Heart right ventricle (tissue), 16 donors: Measurements from ENCODE around the gene IBA57. TPM values are rescaled to one million over a fixed set of nuclear protein-coding genes. Genes with fewer than 3 reads are reported as not detected.

Experiments
- ATAC-seq, 8 donors: fragments of 200-7000 bp; cut with Tn5 transposase; one replicate each; pipeline ENCODE4 v1.9.1; 2020; ENCODE audit warnings: mild to moderate bottlenecking in 8 of 8, moderate library complexity in 8 of 8, moderate number of reproducible peaks in 1 of 8
- DNase-seq, 2 donors: peaks; one replicate each; pipeline ENCODE4 v3.0.0-alpha.2; 2020
- H3K27ac ChIP-seq, 10 donors: fragments of 200-600 bp; sonication (generic) in 2 of 10; one replicate each; pipeline versions ENCODE4 v1.5.0 to v1.8.0; 2020 to 2022; ENCODE audit warnings: mild to moderate bottlenecking in 3 of 10
- H3K27me3 ChIP-seq, 7 donors: fragments of 200-600 bp; one replicate each; pipeline ENCODE4 v1.8.0; 2021 to 2022; ENCODE audit warnings: mild to moderate bottlenecking in 2 of 7
- H3K36me3 ChIP-seq, 9 donors: fragments of 200-600 bp; sonication (generic) in 1 of 9; one replicate each; pipeline versions ENCODE4 v1.5.0 to v1.8.0; 2020 to 2022; ENCODE audit warnings: mild to moderate bottlenecking in 2 of 9
- H3K4me1 ChIP-seq, 9 donors: fragments of 200-600 bp; sonication (generic) in 1 of 9; one replicate each; pipeline versions ENCODE4 v1.5.0 to v1.8.0; 2020 to 2022; ENCODE audit warnings: mild to moderate bottlenecking in 4 of 9
- H3K4me3 ChIP-seq, 10 donors: fragments of 200-600 bp; sonication (generic) in 2 of 10; one replicate each; pipeline versions ENCODE4 v1.5.0 to v1.8.0; 2020 to 2022; ENCODE audit warnings: mild to moderate bottlenecking in 7 of 10, moderate library complexity in 2 of 10
- H3K9me3 ChIP-seq, 11 donors: fragments of 200-600 bp in 10 of 11; sonication (generic) in 2 of 11; one replicate each; pipeline versions ENCODE4 v1.5.0 to v1.8.0; 2013 to 2022; ENCODE audit warnings: mild to moderate bottlenecking in 2 of 11, control low read depth in 1 of 11, moderate library complexity in 1 of 11
- whole genome bisulfite sequencing, 2 donors: extraction: QIAGEN DNeasy Blood & Tissue Kit; methylation state at CpG; one replicate each; pipeline ENCODE4 v1.1.7; 2013; ENCODE audit warnings: inconsistent platforms in 1 of 2; 5-methylcytosine and 5-hydroxymethylcytosine counted together
- intact Hi-C, 10 donors: fragments of 100-400 bp; cut with DNase I; formaldehyde crosslinking; loops; one replicate each; pipeline versions ENCODE4 v1.11.1 to v1.14.2; 2022
- polyA plus RNA-seq, 2 donors: library from polyadenylated mRNA; stranded (reverse); fragments of 200-250 nt; gene quantifications; one replicate each; pipeline ENCODE4 v1.2.3, GENCODE V29; 2013
- total RNA-seq, 10 donors: library from RNA; stranded (reverse); fragmentation: NEBNext Ultra II Directional in 3 of 10; extraction: Animal tissue kit (Norgen Biotek cat#: 25700) in 3 of 10; gene quantifications; one replicate each; pipeline versions ENCODE4 v1.2.1 to v1.2.4, GENCODE V29; 2021 to 2023
- TF ChIP-seq, protein P1 (sequence below), 9 donors: fragments of 200-600 bp; sonication (generic) in 2 of 9; IDR thresholded peaks; one replicate each; pipeline versions ENCODE4 v1.5.0 to v1.8.0; 2021 to 2022; ENCODE audit warnings: antibody characterized with exemption in 9 of 9, mild to moderate bottlenecking in 5 of 9, moderate library complexity in 1 of 9
- donor health status: Arrhythmogenic right ventricular cardiomyopathy.
- donor health status: ischemic (EF 13 %, LVEDD 7.1; RV severe dilation, severe dysfunction).
- donor health status: healthy with polysubstance abuse.
- donor health status: DM: no; HTN: yes; CAD: no.
- donor health status: DM: no; HTN: no; CAD: no.
- donor health status: ischemic (EF 25% LVEDD 6.9; RV normal size, moderate dysfunction).
- donor health status: ischemic (EF 25% LVEDD 5.7; RV mildly dilated, moderate dysfunction).
- donor health status: healthy.
- donor health status: DM: yes; HTN: yes; CAD: no.
- donor health status: Ischemic cardiomyopathy.
- donor health status: ischemic (EF 35%, LVEDD 5.7; RV mildly dilated, moderate dysfunction).
- donor health status: nonischemic (EF 11% LVEDD 7.7; RV severe dilation, severe dysfunction).
- donor health status: DM: yes; HTN: yes; CAD: no.
- donor health status: PGD.
- donor health status: ischemic (EF 29% LVEDD 5.4; RV normal size, mild dysfunction).
- donor health status: nonischemic (EF 23%, LVEDD 6.1; RV moderate dilation, normal function).

Gene IBA57
- total and polyA plus RNA-seq, 12 donors, result 2.8 to 20.3 (median 16.1) TPM

DNA sequence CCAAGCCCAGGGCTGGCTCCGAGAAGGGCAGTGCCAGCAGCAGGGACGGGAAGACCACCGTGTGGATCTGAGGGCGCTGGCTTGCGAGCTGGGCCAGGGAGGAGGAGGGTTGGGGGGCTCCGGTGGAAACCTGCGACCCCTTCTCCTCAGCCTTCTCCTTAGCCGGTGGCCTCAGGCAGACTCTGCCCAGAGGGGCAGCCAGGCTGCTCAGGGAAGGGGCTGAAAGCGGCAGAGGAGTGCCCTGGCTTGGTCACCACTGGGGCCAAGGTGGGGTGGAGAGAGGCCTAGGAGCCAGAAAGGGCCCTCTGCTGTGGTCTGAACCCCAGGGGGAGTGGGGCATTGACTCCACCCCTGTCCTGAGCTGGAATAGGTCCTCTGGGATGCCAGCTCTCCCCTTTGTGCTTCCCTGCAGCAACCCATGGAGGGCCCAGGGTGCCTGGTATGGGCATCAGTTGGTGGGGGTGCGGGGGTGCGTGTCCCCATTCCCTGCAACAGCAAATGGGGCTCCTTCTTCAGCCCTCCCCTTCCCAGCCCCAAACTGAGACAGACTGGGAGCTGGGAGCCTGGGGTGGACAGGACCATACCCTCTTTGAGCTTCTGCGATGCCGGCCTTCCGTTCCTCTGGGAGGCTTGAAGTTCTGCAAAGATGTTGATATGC is 6.5 kb upstream of the IBA57 start:
- Histone ChIP-seq H3K27ac (no peak overlapping the region), H3K4me1 (peaks cover 15 to 45% (median 29%) of the 10 kb centered on the region in 9 donors), H3K36me3 (no peaks in the 10 kb centered on the region), H3K4me3 (no peak overlapping the region), H3K9me3 (no peaks in the 10 kb centered on the region), H3K27me3 (peaks cover 0 to 18% (median 4%) of the 10 kb centered on the region in 7 donors)
- TF ChIP-seq, protein P1, sequence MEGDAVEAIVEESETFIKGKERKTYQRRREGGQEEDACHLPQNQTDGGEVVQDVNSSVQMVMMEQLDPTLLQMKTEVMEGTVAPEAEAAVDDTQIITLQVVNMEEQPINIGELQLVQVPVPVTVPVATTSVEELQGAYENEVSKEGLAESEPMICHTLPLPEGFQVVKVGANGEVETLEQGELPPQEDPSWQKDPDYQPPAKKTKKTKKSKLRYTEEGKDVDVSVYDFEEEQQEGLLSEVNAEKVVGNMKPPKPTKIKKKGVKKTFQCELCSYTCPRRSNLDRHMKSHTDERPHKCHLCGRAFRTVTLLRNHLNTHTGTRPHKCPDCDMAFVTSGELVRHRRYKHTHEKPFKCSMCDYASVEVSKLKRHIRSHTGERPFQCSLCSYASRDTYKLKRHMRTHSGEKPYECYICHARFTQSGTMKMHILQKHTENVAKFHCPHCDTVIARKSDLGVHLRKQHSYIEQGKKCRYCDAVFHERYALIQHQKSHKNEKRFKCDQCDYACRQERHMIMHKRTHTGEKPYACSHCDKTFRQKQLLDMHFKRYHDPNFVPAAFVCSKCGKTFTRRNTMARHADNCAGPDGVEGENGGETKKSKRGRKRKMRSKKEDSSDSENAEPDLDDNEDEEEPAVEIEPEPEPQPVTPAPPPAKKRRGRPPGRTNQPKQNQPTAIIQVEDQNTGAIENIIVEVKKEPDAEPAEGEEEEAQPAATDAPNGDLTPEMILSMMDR (IDR thresholded peaks at IDR 0.05), result no peak
- no peak for DNase-seq
- intact Hi-C loops, result no loop called here
- 84 to 87% methylated on average over 14 of the region's 14 CpGs for WGBS, 2 donors
- ATAC-seq, result no peak

DNA sequence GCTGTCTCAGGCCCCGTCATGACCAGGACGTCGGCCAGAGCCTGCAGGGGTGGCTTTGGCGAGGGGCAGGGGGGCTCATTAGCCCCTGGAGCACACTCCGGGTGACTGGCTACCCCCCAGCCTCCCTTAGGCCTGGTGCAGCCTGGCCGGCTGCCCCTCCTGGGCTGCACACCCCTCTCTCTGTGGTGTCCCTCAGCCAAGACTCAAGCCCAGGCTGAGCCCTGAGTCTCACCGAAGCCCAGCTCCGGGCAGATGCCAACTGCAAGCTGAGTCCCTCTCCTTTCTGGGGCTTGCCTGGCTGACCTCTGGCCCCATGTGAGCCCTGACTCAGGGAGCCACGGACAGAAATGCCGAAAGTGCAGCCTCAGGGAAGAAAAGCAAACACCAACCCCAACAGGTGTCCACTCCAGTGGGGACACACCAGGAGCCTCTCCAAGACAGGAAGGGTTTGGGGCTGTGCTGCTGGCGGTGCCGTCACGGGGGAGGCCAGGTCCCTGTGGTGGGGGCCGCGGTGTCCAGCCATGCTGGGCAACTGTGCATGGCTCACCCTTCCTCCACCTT is 5.3 kb upstream of the IBA57 start:
- peaks cover 0 to 18% (median 4%) of the 10 kb centered on the region in 7 donors for H3K27me3 ChIP-seq
- WGBS, 2 donors, result 85 to 90% methylated on average over 15 of the region's 15 CpGs
- intact Hi-C loops, result no loop called here
- DNase-seq, result no peak
- TF ChIP-seq, protein P1 (IDR thresholded peaks at IDR 0.05), result no peak
- H3K9me3 ChIP-seq, result no peaks in the 10 kb centered on the region
- H3K36me3 ChIP-seq, result no peaks in the 10 kb centered on the region
- no peak overlapping the region for H3K4me3 ChIP-seq
- ATAC-seq, result no peak
- H3K27ac ChIP-seq, result peak overlapping the region in 1 of 10 donors; percentile 3
- H3K4me1 ChIP-seq, result peaks cover 15 to 56% (median 39%) of the 10 kb centered on the region in 9 donors

DNA sequence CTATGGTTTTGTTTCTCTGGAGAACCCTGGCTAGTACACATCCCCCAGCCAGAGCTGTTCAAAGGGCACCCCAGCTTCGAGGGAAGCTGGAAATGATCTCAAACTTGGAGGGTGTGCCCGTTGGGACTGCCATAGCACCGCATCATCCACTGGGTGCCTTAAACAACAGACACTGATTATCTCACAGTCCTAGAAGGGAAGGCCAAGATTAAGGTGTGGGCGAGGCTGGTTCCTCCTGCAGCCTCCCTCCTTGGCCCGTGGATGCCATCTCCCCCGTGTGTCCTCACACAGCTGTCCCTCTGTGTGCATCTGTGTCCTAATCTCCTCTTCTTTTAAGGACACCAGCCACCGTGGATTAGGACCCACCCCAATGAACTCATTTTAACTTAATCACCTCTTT is 4.2 kb upstream of the IBA57 start:
- WGBS, 2 donors, result 42 to 48% methylated on average over 7 of the region's 7 CpGs
- intact Hi-C loops, result no loop called here
- TF ChIP-seq, protein P1 (IDR thresholded peaks at IDR 0.05), result no peak
- DNase-seq, result no peak
- Histone ChIP-seq H3K4me1 (peaks cover 18 to 55% (median 40%) of the 10 kb centered on the region in 9 donors), H3K36me3 (no peaks in the 10 kb centered on the region), H3K27ac (peak overlapping the region; percentile 72 to 100 (median 90)), H3K27me3 (peaks cover 0 to 18% (median 4%) of the 10 kb centered on the region in 7 donors), H3K9me3 (no peaks in the 10 kb centered on the region), H3K4me3 (no peak overlapping the region)
- no peak for ATAC-seq

DNA sequence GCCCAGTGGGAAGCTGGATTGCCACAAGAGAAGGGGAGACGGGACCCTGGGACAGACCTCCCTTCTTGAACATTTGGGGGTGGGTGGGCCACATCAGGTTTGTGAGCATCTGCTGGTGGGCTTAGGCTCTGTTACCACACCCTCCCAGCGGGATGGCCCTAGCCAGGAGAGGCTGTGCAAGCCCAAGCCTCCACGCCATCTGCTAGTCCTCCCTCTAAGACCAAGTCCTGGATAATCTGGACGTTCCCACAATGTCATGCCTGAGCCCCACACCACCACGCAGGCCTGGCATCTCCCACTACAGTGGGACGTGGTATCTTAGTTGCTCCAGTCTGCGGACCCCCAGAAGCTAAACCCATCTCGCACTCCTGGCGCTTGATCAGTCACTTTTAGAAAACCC is 3.7 kb upstream of the IBA57 start:
- intact Hi-C loops, result loop anchor here in 1 of 10 donors (1.0 kb wide), 1 partner anchor 22 kb away; the partner anchor contains the start of gene GUK1
- Histone ChIP-seq H3K36me3 (no peaks in the 10 kb centered on the region), H3K9me3 (no peaks in the 10 kb centered on the region), H3K27ac (peak overlapping the region; percentile 72 to 100 (median 90)), H3K27me3 (peaks cover 0 to 18% (median 4%) of the 10 kb centered on the region in 7 donors), H3K4me3 (peak overlapping the region in 1 of 10 donors; percentile 1), H3K4me1 (peaks cover 20 to 55% (median 45%) of the 10 kb centered on the region in 9 donors)
- DNase-seq, result no peak
- ATAC-seq, result no peak
- TF ChIP-seq, protein P1 (IDR thresholded peaks at IDR 0.05), result no peak
- WGBS, 2 donors, result 78 to 79% methylated on average over 9 of the region's 9 CpGs
